Umbilical cord (tissue), 2 donors: Measurements from ENCODE around the gene MED9. TPM values are rescaled to one million over a fixed set of nuclear protein-coding genes. Genes with fewer than 3 reads are reported as not detected.
"Not testable (repeated sequence)": the region's sequence is repeated elsewhere in the genome, so short reads cannot be mapped to it uniquely, and the experiment has no call there.

Source experiments
- DNase-seq: peaks from one replicate; pipeline ENCODE4 v3.0.0-alpha.2; 2015; ENCODE audit warnings: low spot score
- total RNA-seq: library from RNA; depleted of rRNA; stranded (reverse); fragments of >200 nt; gene quantifications from one replicate; pipeline ENCODE4 v1.2.3, GENCODE V29; 2014; ENCODE audit warnings: low replicate concordance; ENCODE audit not compliant: insufficient read depth

MED9 gene, protein sequence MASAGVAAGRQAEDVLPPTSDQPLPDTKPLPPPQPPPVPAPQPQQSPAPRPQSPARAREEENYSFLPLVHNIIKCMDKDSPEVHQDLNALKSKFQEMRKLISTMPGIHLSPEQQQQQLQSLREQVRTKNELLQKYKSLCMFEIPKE
- 24.1 TPM for total RNA-seq

DNA sequence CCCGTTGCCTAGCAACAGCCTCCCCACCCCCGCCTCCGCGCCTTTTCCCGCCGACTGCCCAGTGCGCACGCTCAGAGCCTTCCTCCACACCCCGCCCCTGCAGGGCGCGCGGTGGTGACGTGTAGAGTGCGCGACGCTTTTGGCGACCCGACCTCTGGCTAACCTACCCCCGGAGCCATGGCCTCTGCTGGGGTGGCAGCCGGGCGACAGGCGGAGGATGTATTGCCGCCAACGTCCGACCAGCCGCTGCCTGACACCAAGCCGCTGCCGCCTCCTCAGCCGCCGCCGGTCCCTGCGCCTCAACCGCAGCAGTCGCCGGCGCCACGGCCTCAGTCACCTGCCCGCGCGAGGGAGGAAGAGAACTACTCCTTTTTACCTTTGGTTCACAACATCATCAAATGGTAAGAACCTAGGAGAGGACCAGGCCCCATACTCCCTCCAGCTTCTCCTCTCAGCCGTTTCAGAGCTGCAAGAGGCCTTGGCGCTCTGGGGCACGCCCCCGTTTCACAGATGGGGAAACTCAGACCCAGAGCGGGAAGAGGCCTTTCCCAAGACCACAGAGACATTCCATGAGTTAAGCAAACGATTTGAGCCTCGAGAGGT, at the start of gene MED9:
MED9 (plus strand) TSS at position 136 of the 603 bp plus-strand sequence; CDS start at position 178, 42 bp downstream.
- peak; percentile 94 for DNase-seq

DNA sequence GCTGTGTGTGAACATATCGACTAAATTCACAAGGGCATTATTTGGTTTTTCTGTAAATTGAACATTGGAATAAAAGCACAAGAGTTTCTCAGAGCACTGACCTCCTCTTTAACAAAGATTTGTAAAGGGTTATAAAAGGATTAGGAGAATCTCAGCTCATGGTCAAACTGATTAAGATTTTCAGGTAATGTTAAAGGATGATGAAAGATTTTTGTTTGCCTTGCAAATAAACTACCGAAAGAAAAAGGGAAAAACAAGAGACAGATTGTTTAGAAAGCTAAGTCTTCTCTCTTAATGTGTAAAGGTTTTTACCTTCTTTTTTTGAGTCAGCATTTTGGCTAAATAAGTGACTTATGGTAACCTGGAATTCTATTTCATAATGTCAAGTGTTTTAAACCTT, 47.6 kb upstream of the MED9 start:
- no peak for DNase-seq

DNA sequence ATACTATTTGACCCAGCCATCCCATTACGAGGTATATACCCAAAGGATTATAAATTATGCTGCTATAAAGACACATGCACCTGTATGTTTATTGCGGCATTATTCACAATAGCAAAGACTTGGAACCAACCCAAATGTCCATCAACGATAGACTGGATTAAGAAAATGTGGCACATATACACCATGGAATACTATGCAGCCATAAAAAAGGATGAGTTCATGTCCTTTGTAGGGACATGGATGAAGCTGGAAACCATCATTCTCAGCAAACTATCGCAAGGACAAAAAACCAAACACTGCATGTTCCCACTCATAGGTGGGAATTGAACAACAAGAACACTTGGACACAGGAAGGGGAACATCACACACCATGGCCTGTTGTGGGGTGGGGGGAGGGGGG, 45.9 kb upstream of the MED9 start:
- DNase-seq: not testable (repeated sequence)

DNA sequence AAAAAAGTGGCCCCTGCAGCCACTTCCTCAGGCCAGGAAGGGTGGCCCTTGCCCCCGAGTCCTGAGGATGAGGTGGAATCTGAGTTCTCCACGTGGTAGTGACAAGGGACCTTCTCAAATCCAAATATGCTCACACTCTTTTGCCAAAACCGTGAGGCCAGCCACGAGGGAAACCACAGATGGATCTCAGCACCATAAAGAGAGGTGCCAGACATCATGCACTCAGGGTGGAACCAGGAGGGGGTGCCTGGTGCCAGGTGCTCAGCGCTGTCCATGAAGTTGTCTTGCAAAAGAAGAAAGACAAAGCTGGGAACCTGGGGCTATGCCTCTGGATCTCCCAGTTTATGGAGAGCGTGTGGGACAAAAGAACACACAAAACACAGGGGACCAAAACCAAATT, 45.2 kb upstream of the MED9 start:
- DNase-seq: no peak

DNA sequence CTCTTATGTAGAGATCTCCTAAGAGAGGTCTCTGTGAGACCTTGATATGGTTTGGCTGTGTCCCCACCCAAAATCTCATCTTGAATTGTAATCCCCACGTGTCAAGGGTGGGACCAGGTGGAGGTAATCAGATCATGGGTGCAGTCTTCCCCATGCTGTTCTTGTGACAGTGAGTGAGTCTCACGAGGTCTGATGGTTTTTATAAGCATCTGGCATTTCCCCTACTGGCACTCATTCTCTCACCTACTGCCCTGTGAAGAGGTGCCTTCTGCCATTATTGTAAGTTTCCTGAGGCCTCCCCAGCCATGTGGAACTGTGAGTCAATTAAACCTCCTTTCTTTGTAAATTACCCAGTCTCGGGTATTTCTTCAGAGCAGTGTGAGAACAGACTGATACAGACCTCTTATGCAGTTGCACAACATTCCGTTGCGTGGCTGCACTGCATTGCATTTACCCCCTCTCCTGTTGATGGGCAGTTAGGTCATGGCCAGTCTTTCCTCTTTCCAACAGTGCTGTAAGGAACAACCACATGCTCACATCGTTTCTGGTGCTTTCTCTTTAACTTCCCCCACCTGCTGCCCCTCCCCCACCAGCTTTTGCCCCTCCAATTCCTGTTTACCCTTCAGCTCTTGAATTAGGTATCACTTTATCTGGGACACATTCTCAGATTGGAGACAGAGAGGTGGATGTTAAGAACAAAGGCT, 43.6 kb upstream of the MED9 start:
- DNase-seq: no peak

DNA sequence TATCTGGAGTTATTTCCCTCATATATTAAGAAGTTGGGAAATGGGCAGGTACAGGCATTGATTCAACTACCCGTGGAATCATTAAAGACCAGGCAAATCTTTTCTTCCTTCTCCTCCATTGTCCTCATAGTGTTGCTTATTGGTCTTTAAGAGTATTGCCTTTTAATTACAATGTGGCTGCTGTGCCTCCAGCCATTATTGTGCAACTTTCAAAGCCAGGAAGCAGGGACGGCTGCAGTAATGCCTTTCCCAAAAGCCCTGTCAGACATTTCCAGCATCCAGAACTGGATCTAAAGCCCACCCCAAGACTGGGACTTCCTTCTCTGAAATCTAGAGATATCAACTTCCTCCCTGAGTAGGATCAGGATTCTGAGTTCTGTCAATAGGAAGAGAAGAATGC, 42.3 kb upstream of the MED9 start:
- DNase-seq: no peak

DNA sequence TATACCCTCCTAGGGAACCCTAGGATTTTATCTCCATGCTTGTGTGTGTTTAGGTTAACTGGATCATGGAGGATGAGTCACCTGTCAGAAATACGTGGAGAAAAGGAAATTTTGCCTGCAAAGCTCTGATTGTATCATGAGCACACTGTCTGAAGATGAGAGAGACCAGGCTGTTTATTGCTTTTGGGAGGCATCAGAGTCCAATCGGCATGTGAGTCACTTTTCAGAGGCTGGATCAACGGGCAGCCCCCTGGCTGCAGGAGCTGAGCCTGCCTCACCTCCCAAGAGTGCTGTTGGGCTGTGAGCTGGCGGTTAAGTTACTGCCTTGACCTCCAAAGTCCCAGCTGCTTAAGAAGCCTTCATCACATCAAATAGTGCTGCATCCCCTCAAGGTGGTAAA, 41.5 kb upstream of the MED9 start:
- peak; percentile 54 for DNase-seq

DNA sequence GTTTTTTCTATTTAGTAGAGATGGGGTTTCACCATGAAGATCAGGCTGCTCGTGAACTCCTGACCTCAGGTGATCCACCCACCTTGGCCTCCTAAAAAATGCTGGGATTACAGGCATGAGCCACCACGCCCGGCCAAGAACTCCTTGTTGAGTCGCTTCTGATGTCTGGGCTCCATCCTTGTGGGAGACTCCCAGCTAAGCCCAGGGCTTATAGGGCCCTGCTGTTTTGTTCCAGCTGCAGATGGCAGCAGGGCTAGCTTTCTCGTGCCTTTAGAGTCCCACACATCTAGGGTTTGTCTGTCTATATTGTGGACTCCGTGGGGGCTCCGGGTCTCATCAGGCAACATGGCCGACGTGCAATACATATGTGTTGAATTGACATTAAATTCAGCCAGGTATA, 39.3 kb upstream of the MED9 start:
- DNase-seq: no peak

DNA sequence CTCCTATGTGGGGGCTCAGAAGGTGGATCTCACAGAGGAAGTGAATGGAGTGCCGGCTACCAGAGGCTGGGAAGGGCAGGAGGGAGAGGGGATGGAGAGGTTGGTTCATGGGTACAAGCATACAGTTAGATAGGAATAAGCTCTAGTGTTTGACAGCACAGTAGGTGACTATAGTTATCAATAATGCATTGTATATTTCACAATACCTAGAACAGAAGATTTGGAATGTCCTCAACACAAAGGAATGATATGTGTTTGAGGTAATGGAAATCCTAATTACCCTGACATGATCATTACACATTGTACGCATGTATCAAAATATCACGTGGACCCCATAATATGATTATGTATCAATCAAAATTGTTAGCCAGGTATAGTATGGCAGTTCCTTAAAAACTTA, 38.9 kb upstream of the MED9 start:
- DNase-seq: no peak

DNA sequence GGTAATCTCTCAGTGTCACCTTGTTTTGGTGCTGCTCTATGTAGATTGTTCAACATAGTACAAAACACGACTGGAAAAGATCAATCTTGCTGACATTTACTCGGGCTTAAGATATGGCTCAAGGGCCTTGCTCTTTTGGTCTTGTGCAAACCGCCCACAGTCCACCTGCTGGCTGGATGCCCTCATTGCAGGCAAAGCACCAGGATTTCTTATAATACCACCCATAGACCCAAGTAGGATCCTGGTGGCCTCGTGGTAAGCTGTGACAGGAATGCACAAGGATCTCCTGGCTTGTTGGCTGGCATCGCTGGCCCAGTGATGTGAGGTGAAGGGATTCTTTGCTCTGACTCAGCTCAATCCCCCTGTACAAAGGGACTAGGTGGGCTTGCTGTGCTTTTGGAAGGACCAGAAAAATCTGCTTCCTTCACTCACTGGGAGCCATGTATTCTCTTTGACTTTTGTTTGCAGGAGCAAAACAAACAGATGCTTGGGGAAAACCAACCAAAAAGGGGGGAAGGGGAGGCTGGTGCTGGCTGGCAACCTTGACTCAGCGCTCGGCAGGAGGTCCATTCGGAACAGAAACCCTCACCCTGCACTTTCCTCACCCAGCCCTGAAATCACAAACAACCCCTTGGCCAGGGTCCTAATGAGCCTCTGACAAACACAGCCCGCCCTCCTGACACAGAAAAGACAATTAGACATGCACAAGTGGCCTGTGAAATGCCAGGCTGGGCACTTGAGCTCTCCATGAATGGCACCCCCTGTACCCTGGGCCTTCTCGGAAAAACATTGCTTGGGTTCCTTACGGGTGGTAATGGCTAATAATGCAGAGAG, 36.6 kb upstream of the MED9 start:
- DNase-seq: peak; percentile 29

DNA sequence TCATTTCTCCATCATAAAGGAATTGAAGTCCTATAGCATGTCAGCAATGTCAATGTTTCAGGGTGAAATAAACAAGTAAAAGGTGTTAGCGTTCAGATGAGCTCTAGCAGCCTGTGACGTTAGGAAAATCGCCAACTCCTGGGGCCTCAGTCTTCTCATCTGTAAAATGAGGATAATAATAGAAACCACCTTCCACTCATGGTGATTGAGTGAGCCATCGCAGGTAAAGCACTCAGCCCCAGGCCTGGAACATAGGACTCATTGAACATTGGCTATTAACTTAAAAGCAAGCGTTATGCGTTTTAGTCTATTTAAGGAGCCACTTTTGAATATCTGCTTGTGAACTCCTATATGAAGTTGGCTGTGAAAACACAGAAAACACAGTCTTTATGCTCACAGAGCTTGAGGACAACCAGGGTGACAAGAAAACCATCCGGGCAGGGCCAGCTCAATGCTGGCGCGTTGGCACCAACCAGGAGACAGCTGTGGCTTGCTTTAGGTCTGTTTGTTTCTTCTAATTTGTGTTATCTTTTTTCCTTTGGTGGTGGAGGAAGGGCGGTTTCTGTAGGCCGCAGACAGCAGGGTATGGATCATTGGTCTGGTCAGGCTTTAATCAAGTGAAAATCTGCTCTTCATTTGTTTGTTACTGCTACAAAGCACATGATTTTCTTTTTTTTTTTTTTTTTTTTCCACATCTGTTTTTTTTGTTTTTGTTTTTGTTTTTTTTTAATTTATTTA, 35.7 kb upstream of the MED9 start:
- no peak for DNase-seq

DNA sequence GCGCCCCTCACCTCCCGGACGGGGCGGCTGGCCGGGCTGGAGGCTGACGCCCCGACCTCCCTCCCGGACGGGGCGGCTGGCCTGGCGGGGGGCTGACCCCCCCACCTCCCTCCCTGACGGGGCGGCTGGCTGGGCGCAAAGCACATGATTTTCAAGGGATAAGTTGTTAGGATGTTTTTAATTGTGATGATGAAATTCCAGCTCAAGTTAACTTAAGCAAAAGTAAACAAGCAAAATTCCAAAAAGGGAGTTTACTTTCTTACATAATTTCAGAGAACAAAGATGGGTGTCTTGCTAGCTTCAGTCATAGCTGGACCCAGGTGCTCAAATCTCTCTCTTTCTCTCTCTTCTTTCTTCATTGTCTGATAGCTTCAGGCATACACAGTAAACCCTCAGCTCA, 33.6 kb upstream of the MED9 start:
- no peak for DNase-seq

DNA sequence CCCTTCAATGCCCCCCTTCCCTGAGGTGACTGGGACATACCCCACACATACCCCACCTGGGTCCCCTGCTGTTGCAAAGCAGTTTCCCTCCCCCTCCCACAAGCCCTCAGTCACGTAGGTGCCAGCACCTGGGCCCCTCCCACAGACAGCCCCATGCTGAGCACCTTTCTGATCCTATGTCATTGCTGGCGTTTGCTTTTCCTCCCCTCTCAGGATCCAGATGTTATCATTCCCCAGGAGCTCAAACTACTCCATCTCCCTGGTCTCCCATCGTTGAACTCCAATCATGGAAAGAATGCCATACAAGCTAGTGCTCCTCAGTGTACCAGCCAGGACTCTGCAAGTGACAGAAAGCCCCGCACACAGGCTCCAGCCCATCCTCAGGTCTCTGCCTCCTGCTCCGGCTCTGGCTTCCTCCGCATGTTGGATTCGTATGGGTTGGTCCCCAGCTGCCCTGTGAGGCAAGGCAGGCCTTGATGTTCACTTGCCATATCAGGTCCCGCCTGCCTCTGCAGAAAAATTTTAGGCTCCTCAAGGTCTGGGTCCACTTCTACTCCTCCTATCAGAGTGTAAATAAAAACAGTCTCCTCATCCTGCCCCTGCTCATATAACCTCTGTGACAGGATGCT, 31.4 kb upstream of the MED9 start:
- no peak for DNase-seq

DNA sequence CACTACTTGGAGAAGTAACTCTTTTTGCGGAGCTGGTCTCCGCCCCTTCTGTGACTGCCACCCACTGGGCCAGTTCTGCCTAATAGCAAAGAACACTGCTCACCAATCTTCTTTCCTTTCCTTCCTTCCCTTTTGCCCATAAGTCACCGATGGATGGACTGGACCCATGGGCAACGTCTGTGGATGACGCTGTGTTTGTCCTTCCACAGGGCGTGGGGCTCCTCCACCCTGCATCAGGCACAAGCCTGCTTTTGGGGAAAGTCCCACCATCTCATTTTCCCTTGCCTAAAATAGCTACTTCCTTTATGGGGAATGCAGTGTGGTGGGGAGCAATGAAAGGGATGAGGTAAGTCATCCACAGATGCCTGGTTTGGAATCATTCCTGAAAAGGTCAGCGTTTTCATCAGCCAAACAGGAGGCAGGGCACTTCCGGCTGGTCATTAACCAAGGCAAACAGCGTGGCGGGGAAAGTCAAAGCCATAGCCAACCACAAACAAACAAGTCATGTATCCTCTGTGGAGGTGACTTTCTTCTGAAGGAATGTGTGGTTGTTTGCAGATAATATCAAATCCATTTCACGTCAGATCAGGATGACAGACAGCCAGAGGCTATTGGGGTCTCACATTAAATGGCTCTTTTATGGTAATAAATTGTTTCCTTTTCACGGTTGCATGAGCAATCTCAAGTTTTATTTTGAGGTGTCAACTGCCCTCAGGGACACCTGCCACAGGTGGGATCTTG, 30.7 kb upstream of the MED9 start:
- DNase-seq: peak; percentile 5

DNA sequence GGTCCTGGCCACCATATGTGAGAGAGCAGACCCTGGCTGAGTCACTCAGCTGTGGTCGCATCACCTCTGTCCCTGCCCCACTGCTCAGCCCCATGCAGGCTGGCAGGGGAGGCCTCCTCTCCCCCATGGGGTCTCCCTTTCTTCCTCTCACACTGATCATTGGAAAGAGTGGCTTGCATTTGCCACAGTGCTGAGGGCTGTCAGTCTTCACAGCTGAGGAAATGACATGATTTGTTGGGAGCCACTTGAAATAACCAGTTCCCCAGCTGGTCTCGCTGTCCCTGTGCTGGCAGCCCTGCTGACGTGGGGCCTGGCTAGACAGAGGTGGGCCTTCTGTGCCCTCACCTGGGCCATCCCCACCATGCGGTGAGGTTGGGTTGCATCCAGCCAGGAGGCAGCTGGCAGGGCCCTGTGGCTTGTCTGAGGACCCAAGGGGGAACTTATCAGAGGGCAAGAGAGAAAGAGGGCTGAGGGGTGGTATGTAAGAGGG, 30.1 kb upstream of the MED9 start:
- DNase-seq: no peak

DNA sequence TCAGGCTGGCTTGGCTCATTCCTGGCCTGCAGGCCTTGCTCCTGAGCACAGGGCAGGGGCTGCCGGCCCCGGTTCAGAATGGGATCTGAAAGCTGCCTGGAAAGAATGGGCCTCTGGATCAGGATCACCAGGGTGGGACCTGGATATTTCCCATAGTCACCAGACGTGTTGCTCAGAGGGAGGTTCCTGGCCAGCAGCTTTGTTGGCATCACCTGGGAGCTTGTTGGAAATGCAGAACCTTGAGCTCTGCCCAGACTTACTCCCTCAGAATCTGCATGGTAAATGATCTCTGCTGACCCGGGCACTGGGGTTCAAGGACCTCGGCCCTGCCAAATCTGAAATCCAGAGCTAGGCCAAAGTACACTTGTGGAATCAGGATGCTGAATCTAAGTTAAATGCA, 29.5 kb upstream of the MED9 start:
- no peak for DNase-seq

DNA sequence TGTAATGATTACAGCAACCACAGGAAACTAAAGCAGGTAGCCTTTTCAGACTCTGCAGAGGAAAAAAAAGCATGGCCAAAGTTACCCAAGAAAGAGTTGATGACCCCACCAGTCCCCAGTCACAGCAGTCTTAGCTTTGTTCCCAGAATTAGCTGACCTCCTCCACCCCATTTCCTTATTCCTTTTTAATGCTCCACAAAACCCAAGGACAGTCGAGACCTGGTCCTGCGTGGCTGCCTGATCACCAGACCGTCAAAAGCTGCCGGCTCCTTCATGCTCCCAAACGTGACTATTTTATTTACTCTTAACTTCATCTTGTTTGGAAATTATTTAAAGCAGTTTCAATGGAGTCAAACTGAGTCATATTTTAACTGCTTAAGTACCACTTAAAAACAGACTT, 28.7 kb upstream of the MED9 start:
- DNase-seq: no peak

DNA sequence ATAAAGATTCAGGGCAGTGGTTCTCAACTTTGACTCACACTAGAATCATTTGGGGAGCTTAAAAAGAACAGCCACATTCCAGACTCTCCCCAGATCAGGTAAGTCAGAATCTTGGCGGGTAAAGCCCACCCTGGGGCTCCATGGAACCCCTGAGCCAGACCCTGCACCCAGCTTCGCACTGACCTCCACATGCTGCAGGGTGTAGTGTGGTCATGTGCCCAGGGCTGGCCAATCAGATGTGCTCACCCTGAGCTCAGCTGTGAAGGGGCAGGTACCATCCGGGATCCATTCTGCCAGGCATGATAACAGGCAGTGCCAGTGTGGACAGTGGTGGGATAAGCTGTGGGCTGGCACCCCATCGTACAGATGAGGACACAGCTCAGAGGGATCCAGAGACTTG, 28.1 kb upstream of the MED9 start:
- no peak for DNase-seq

DNA sequence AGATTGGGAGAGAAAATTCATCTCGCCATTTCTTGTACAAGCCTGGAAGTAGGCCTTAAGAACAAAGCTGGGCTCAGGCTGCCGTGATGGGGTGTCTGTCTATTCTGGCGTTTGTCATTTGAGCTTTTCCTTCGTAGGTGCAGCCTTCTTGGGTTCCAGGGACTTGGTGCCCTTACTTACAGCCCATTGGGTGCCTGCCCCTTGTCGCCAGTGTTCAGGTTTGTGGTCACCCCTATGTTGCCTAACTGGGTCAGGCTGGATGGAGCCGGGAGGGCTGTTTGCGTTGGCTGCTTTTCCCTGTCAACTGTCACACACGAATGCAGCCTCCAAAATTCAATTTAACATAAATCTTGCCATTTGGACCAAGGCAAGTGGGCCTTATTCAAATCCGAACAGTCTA, 23.7 kb upstream of the MED9 start:
- DNase-seq: no peak

DNA sequence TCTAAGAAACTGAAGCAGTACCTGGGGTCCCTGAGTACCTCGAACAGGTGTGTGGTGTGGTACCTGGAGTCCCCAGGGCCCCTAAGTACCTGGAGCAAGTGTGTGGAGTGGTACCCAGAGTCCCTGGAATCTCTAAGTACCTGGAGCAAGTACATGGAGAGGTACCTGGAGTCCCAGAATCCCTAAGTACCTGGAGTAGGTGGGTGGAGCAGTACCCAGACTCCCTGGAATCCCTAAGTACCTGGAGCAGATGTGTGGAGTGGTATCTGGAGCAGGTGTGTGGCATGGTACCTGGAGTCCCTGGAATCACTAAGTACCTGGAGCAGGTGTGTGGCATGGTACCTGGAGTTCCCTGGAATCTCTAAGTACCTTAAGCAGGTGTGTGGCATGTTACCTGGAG, 22.5 kb upstream of the MED9 start:
- DNase-seq: no peak
